ENCODE results near the gene SLC2A9.

DNA sequence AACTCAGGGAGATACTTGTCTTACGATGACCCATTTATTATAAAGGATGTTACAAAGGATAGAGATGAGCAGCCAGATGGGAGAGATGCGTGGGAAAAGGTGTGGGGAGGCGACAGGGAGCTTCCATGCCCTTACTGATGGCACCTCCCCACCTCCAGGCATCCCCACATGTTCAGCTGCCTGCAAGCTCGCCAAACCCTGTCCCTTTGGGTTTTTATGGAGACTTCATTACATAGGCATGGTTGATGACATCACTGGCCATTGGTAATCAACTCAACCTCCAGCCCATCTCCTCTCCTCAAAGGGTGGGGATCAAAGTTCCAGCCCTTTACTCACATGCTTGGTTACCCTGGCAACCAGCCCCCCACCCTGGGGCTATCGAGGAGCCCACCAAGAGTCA is 29.4 kb upstream of the SLC2A9 start:
- TF ChIP-seq GATA3 (IDR thresholded peaks at IDR 0.05; ENCODE audit: low read depth, low read length) (no peak), GATA2 (IDR thresholded peaks at IDR 0.05; ENCODE audit: low read depth, low read length) (no peak)

Measured in SH-SY5Y (cell line).